Kasumi-1 (cell line): ENCODE data around the gene A3GALT2.

Experiments used
- DNase-seq, 2 experiments: peaks; one replicate each; lab custom pipeline; 2025; lab: John Stamatoyannopoulos, UW

A3GALT2 gene

GRCh38 chr1:33350611-33351280 lies 29.8 kb upstream of the A3GALT2 start:
- no peak for DNase-seq

- DNase-seq = peak; percentile 59 to 67
These were observed 29.1 kb upstream of the A3GALT2 start for GRCh38 chr1:33349778-33350610.

- peak; percentile 17 to 33 for DNase-seq
These were observed 28.3 kb upstream of the A3GALT2 start for GRCh38 chr1:33349081-33349759.

- peak in 1 of 2 experiments; percentile 4 for DNase-seq
These were observed 27.8 kb upstream of the A3GALT2 start for GRCh38 chr1:33348676-33349080.

- DNase-seq = no peak
These were observed 27.3 kb upstream of the A3GALT2 start for GRCh38 chr1:33348194-33348593.

GRCh38 chr1:33347650-33347992 lies 26.7 kb upstream of the A3GALT2 start:
- no peak for DNase-seq

GRCh38 chr1:33346927-33347649 lies 26.2 kb upstream of the A3GALT2 start:
- peak; percentile 46 to 63 for DNase-seq

- no peak for DNase-seq
These were observed 25.6 kb upstream of the A3GALT2 start for GRCh38 chr1:33346533-33346926.

GRCh38 chr1:33344896-33345560 lies 24.1 kb upstream of the A3GALT2 start:
- DNase-seq = no peak

GRCh38 chr1:33343539-33343938 lies 22.6 kb upstream of the A3GALT2 start:
- DNase-seq = no peak

- no peak for DNase-seq
These were observed 21.3 kb upstream of the A3GALT2 start for GRCh38 chr1:33342041-33342723.

- no peak for DNase-seq
These were observed 20.3 kb upstream of the A3GALT2 start for GRCh38 chr1:33341190-33341589.

- DNase-seq = no peak
These were observed 18.5 kb upstream of the A3GALT2 start for GRCh38 chr1:33339413-33339812.

- peak; percentile 59 to 60 for DNase-seq
These were observed 17.7 kb upstream of the A3GALT2 start for GRCh38 chr1:33338440-33339211.

GRCh38 chr1:33338048-33338439 lies 17.1 kb upstream of the A3GALT2 start:
- no peak for DNase-seq

GRCh38 chr1:33337441-33337840 lies 16.5 kb upstream of the A3GALT2 start:
- DNase-seq = no peak

GRCh38 chr1:33336580-33336979 lies 15.7 kb upstream of the A3GALT2 start:
- no peak for DNase-seq

- DNase-seq = peak; percentile 26 to 48
These were observed 14.1 kb upstream of the A3GALT2 start for GRCh38 chr1:33335020-33335419.

GRCh38 chr1:33334081-33334552 lies 13.2 kb upstream of the A3GALT2 start:
- DNase-seq = no peak

- no peak for DNase-seq
These were observed 12.0 kb upstream of the A3GALT2 start for GRCh38 chr1:33332881-33333280.
